HG03103 (cell line): ENCODE measurements around the gene NPIPA7.
"Not testable (repeated sequence)": the region's sequence is repeated elsewhere in the genome, so short reads cannot be mapped to it uniquely, and the experiment has no call there.

Experiments
- ATAC-seq: cut with Tn5 transposase; IDR thresholded peaks from one replicate; pipeline ENCODE4 v1.9.1; 2021; ENCODE audit warnings: low read depth; ENCODE audit not compliant: unreplicated experiment

NPIPA7 gene

GRCh38 chr16:16378840-16379239, at the start of gene NPIPA7:
Gene NPIPA7 (plus strand): TSS chr16:16379140. CDS start chr16:16379245, 105 bp downstream.
- not testable (repeated sequence) for ATAC-seq

GRCh38 chr16:16331466-16331865, 47.5 kb upstream of the NPIPA7 start:
- not testable (repeated sequence) for ATAC-seq

- ATAC-seq: not testable (repeated sequence)
Observed at GRCh38 chr16:16357556-16357955, 21.4 kb upstream of the NPIPA7 start.

GRCh38 chr16:16358539-16359240, 20.2 kb upstream of the NPIPA7 start:
- not testable (repeated sequence) for ATAC-seq

DNA sequence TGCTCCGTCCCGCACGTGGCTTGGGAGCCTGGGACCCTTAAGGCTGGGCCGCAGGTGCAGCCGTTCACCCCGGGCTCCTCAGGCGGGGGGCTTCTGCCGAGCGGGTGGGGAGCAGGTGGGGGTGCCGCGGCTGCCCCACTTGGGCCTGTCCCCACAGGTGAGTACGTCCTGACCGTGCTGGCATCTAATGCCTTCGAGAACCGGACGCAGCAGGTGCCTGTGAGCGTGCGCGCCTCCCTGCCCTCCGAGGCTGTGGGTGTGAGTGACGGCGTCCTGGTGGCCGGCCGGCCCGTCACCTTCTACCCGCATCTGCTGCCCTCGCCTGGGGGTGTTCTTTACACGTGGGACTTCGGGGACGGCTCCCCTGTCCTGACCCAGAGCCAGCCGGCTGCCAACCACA, 15.3 kb upstream of the NPIPA7 start:
- ATAC-seq: not testable (repeated sequence)

DNA sequence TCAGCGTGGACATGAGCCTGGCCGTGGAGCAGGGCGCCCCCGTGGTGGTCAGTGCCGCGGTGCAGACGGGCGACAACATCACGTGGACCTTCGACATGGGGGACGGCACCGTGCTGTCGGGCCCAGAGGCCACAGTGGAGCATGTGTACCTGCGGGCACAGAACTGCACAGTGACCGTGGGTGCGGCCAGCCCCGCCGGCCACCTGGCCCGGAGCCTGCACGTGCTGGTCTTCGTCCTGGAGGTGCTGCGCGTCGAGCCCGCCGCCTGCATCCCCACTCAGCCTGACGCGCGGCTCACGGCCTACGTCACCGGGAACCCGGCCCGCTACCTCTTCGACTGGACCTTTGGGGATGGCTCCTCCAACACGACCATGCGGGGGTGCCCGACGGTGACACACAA, 14.8 kb upstream of the NPIPA7 start:
- not testable (repeated sequence) for ATAC-seq

- not testable (repeated sequence) for ATAC-seq
Observed at GRCh38 chr16:16364701-16365100, 14.2 kb upstream of the NPIPA7 start.

GRCh38 chr16:16365319-16365718, 13.6 kb upstream of the NPIPA7 start:
- ATAC-seq: not testable (repeated sequence)

DNA sequence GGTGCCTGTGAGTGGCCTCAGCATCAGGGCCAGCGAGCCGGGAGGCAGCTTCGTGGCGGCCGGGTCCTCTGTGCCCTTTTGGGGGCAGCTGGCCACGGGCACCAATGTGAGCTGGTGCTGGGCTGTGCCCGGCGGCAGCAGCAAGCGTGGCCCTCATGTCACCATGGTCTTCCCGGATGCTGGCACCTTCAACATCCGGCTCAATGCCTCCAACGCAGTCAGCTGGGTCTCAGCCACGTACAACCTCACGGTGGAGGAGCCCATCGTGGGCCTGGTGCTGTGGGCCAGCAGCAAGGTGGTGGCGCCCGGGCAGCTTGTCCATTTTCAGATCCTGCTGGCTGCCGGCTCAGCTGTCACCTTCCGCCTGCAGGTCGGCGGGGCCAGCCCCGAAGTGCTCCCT, 13.1 kb upstream of the NPIPA7 start:
- not testable (repeated sequence) for ATAC-seq

GRCh38 chr16:16366552-16367284, 12.2 kb upstream of the NPIPA7 start:
- not testable (repeated sequence) for ATAC-seq

DNA sequence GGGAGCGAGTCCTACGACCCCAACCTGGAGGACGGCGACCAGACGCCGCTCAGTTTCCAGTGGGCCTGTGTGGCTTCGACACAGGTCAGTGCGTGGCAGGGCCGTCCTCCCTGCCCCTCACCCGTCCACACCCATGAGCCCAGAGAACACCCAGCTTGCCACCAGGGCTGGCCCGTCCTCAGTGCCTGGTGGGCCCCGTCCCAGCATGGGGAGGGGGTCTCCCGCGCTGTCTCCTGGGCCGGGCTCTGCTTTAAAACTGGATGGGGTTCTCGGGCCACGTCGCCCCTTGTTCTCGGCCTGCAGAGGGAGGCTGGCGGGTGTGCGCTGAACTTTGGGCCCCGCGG, 11.7 kb upstream of the NPIPA7 start:
- not testable (repeated sequence) for ATAC-seq

DNA sequence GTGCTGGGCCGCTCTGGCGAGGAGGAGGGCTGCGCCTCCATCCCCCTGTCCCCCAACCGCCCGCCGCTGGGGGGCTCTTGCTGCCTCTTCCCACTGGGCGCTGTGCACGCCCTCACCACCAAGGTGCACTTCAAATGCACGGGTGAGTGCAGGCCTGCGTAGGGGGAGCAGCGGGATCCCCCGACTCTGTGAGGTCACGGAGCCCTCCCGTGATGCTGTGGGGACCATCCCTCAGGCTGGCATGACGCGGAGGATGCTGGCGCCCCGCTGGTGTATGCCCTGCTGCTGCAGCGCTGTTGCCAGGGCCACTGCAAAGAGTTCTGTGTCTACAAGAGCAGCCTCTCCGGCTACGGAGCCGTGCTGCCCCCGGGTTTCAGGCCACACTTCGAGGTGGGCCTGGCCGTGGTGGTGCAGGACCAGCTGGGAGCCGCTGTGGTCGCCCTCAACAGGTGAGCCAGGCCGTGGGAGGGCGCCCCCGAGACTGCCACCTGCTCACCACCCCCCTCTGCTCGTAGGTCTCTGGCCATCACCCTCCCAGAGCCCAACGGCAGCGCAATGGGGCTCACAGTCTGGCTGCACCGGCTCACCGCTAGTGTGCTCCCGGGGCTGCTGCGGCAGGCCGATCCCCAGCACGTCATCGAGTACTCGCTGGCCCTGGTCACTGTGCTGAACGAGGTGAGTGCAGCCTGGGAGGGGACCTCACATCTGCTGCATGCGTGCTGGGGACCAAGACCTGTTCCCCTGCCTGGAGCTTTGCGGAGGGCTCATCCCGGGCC, 9.7 kb upstream of the NPIPA7 start:
- ATAC-seq: not testable (repeated sequence)

- not testable (repeated sequence) for ATAC-seq
Observed at GRCh38 chr16:16371136-16371735, 7.7 kb upstream of the NPIPA7 start.

DNA sequence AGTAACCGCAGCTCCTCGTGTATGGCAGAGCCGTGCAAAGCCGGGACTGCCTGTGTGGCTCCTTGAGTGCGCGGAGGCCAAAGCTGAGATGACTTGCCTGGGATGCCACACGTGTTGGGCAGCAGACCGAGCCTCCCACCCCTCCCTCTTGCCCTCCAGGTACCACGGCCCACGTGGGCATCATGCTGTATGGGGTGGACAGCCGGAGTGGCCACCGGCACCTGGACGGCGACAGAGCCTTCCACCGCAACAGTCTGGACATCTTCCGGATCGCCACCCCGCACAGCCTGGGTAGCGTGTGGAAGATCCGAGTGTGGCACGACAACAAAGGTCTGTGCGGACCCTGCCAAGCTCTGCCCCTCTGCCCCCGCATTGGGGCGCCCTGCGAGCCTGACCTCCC, 4.7 kb upstream of the NPIPA7 start:
- ATAC-seq: not testable (repeated sequence)

DNA sequence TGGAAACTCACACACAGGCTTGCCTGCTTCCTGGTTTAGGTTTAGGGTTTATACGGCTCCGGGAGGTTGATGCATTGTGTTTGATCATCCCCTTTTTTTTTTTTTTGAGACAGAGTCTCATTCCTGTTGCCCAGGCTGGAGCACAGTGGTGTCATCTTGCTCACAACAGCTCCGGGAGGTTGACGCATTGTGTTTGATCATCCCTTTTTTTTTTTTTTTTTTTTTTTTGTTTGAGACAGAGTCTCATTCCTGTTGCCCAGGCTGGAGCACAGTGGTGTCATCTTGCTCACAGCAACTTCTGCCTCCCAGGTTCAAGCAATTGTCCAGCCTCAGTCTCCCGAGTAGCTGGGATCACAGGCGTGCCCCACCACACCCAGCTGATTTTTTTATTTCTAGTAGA, 20.7 kb downstream of the NPIPA7 start:
- not testable (repeated sequence) for ATAC-seq

DNA sequence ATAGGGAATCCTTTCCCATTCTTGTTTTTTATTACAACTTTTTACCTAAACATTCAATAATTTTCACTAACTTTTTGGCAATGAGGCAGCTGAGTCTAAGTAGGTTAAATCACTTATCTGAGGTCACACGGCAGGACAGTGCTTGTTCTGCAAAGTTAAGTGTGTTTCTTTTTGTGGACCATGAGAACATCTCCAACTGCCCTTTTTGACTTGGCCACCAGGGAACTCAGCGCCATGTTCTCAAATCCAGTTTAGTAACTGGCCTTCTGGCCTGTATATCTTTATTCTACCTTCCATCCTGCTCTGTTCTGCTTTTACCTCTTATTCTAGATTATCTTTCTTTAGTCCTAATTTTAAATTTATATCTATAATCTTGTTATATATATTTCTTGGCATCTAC, 23.4 kb downstream of the NPIPA7 start:
- ATAC-seq: not testable (repeated sequence)

DNA sequence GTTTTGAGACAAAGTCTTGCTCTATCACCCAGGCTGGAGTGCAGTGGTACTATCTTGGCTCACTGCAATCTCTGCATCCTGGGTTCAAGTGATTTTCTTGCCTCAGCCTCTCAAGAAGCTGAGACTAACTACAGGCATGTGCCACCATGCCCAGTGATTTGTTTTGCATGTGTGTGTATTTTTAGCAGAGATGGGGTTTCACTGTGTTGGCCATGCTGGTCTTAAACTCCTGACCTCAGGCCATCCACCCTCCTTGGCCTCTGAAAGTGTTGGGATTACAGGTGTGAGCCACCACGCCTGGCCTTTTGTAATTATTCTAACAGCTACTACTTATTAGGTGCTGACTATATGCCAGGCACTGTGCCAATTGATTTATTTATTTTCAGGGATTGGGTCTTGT, 25.3 kb downstream of the NPIPA7 start:
- ATAC-seq: not testable (repeated sequence)

- not testable (repeated sequence) for ATAC-seq
Observed at GRCh38 chr16:16405421-16405820, 26.5 kb downstream of the NPIPA7 start.

DNA sequence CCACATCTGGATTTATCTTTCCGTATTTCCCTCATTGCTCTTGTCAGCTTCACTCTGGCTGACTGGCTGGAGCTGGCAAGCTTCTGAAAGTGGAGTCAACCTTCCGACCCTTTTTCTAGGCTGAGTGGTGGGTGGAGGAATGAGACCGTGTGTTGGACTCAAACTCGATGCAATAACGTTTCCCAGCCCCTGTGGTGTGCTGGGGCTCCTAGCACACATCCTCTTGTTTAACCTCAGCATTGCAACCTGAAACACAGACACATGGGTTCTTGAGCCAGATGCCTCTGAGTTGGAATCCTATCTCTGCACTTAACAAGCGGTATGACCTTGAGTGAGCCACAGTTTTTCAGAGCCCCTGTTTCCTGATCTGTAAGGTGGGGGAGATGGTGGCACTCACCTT, 29.5 kb downstream of the NPIPA7 start:
- ATAC-seq: not testable (repeated sequence)

GRCh38 chr16:16413773-16414172, 34.8 kb downstream of the NPIPA7 start:
- ATAC-seq: not testable (repeated sequence)

DNA sequence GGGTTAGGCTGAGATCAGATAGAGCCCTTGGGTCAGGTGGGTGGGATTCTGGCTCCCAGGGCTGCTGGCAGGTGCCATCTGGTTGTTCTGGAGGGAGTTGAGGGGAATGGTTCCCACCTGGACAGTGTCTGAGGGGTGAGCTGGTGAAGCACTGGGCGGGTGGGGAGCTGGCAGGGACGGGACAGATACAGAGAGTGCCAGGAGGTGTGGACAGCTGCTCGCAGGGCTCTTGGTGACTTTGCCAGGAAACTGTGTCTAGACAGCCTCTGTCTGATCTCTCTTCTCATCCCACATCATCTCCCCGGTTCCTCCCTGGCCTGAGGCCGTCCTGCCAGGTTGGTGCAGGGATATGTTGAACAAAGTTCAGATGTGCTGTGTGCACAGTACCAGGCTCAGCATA, 38.1 kb downstream of the NPIPA7 start:
- ATAC-seq: not testable (repeated sequence)
